Thymus (tissue), 11 donors: Measurements from ENCODE around the gene CNGB1. TPM values are rescaled to one million over a fixed set of nuclear protein-coding genes. Genes with fewer than 3 reads are reported as not detected.
"Not testable (repeated sequence)": the region's sequence is repeated elsewhere in the genome, so short reads cannot be mapped to it uniquely, and the experiment has no call there.

ENCODE experiments used
- DNase-seq, 9 donors: peaks; one replicate each; pipeline ENCODE4 v3.0.0-alpha.2; 2013; ENCODE audit warnings: low spot score in 9 of 9, low read depth in 6 of 9, missing footprints in 1 of 9
- H3K27ac ChIP-seq, 2 donors: one replicate each; pipeline ENCODE4 v1.5.1; 2013; ENCODE audit warnings: control low read depth in 1 of 2, low read depth in 1 of 2, low read length in 1 of 2, mild to moderate bottlenecking in 1 of 2, moderate library complexity in 1 of 2
- H3K27me3 ChIP-seq, 2 donors: one replicate each; pipeline ENCODE4 v1.5.1; 2013; ENCODE audit warnings: low read length in 1 of 2; ENCODE audit not compliant: control insufficient read depth in 2 of 2, insufficient read depth in 1 of 2
- H3K36me3 ChIP-seq, 2 donors: one replicate each; pipeline ENCODE4 v1.5.1; 2013; ENCODE audit warnings: low read length in 1 of 2, mild to moderate bottlenecking in 1 of 2, moderate library complexity in 1 of 2; ENCODE audit not compliant: control insufficient read depth in 2 of 2, insufficient read depth in 2 of 2
- H3K4me1 ChIP-seq, 2 donors: one replicate each; pipeline ENCODE4 v1.5.1; 2013; ENCODE audit warnings: low read length in 2 of 2; ENCODE audit not compliant: control insufficient read depth in 2 of 2, insufficient read depth in 2 of 2
- H3K4me3 ChIP-seq, 2 donors: one replicate each; pipeline ENCODE4 v1.5.1; 2013; ENCODE audit warnings: low read length in 2 of 2, control low read depth in 1 of 2, mild to moderate bottlenecking in 1 of 2
- H3K9me3 ChIP-seq, 2 donors: one replicate each; pipeline ENCODE4 v1.5.1; 2013; ENCODE audit warnings: low read length in 1 of 2, mild to moderate bottlenecking in 1 of 2; ENCODE audit not compliant: control insufficient read depth in 2 of 2, insufficient read depth in 1 of 2
- WGBS: extraction: QIAGEN DNeasy Blood & Tissue Kit; methylation state at CpG from one replicate; pipeline ENCODE4 v1.1.7; 2013; 5-methylcytosine and 5-hydroxymethylcytosine counted together
- polyA plus RNA-seq: library from polyadenylated mRNA; stranded (reverse); fragments of 200-250 nt; gene quantifications from one replicate; pipeline ENCODE4 v1.2.3, GENCODE V29; 2013
- total RNA-seq: library from RNA; stranded (reverse); fragments of 120-200 nt; gene quantifications from one replicate; pipeline ENCODE4 v1.2.4, GENCODE V29; 2013
- donor health status: healthy.

CNGB1 gene
- total and polyA plus RNA-seq, 2 donors = 0.19 to 0.43 TPM

- not testable (repeated sequence) for H3K27ac ChIP-seq, H3K27me3 ChIP-seq, H3K4me3 ChIP-seq, H3K9me3 ChIP-seq, H3K36me3 ChIP-seq, DNase-seq
- H3K4me1 ChIP-seq = peaks cover 0 to 11% of the 10 kb centered on the region in 2 donors
- WGBS = 75% methylated on average over 6 of the region's 6 CpGs
Measured at GRCh38 chr16:57846931-57847330, 124.0 kb downstream of the CNGB1 start.

GRCh38 chr16:57846078-57846697 lies 124.7 kb downstream of the CNGB1 start:
- peak in 5 of 9 donors; percentile 2 to 63 (median 25) for DNase-seq
- no peak overlapping the region for H3K27ac ChIP-seq
- peaks cover 0 to 11% of the 10 kb centered on the region in 2 donors for H3K4me1 ChIP-seq
- H3K9me3 ChIP-seq = no peaks in the 10 kb centered on the region
- H3K27me3 ChIP-seq = no peaks in the 10 kb centered on the region
- WGBS = 73% methylated on average over 9 of the region's 9 CpGs
- no peak overlapping the region for H3K4me3 ChIP-seq
- no peaks in the 10 kb centered on the region for H3K36me3 ChIP-seq

- H3K27ac ChIP-seq = no peak overlapping the region
- 89% methylated on average over 8 of the region's 8 CpGs for WGBS
- H3K9me3 ChIP-seq = no peaks in the 10 kb centered on the region
- DNase-seq = no peak
- H3K36me3 ChIP-seq = no peaks in the 10 kb centered on the region
- peaks cover 0 to 11% of the 10 kb centered on the region in 2 donors for H3K4me1 ChIP-seq
- no peaks in the 10 kb centered on the region for H3K27me3 ChIP-seq
- no peak overlapping the region for H3K4me3 ChIP-seq
Measured at GRCh38 chr16:57845115-57845514, 125.8 kb downstream of the CNGB1 start.

GRCh38 chr16:57844416-57845030 lies 126.4 kb downstream of the CNGB1 start:
- Histone ChIP-seq H3K27ac (no peak overlapping the region), H3K36me3 (no peaks in the 10 kb centered on the region), H3K27me3 (no peaks in the 10 kb centered on the region), H3K9me3 (no peaks in the 10 kb centered on the region), H3K4me1 (peaks cover 0 to 11% of the 10 kb centered on the region in 2 donors), H3K4me3 (no peak overlapping the region)
- no peak for DNase-seq
- WGBS = 97% methylated on average over 10 of the region's 10 CpGs

GRCh38 chr16:57843400-57843799 lies 127.5 kb downstream of the CNGB1 start:
- no peak for DNase-seq
- WGBS = 96% methylated on average over 1 of the region's 1 CpG
- no peak overlapping the region for H3K27ac ChIP-seq
- no peaks in the 10 kb centered on the region for H3K36me3 ChIP-seq
- no peak overlapping the region for H3K4me3 ChIP-seq
- H3K27me3 ChIP-seq = no peaks in the 10 kb centered on the region
- H3K4me1 ChIP-seq = peaks cover 0 to 11% of the 10 kb centered on the region in 2 donors
- H3K9me3 ChIP-seq = no peaks in the 10 kb centered on the region

GRCh38 chr16:57842601-57843000 lies 128.3 kb downstream of the CNGB1 start:
- Histone ChIP-seq H3K4me1 (peaks cover 0 to 11% of the 10 kb centered on the region in 2 donors), H3K36me3 (no peaks in the 10 kb centered on the region), H3K4me3 (no peak overlapping the region), H3K27me3 (no peaks in the 10 kb centered on the region), H3K9me3 (no peaks in the 10 kb centered on the region), H3K27ac (no peak overlapping the region)
- no peak for DNase-seq
- 97% methylated on average over 5 of the region's 5 CpGs for WGBS

GRCh38 chr16:57840833-57841232 lies 130.1 kb downstream of the CNGB1 start:
- no peak for DNase-seq

GRCh38 chr16:57838161-57838560 lies 132.8 kb downstream of the CNGB1 start:
- H3K4me1 ChIP-seq = no peaks in the 10 kb centered on the region
- no peaks in the 10 kb centered on the region for H3K27me3 ChIP-seq
- H3K36me3 ChIP-seq = no peaks in the 10 kb centered on the region
- no peak overlapping the region for H3K4me3 ChIP-seq
- H3K27ac ChIP-seq = no peak overlapping the region
- no peak for DNase-seq
- H3K9me3 ChIP-seq = no peaks in the 10 kb centered on the region
- 92% methylated on average over 13 of the region's 13 CpGs for WGBS

More at GRCh38 chr16:57840833-57841232, 130.1 kb downstream of the CNGB1 start:
- Histone ChIP-seq H3K4me3 (no peak overlapping the region), H3K4me1 (peaks cover 0 to 2% of the 10 kb centered on the region in 2 donors), H3K27me3 (no peaks in the 10 kb centered on the region), H3K9me3 (no peaks in the 10 kb centered on the region), H3K27ac (no peak overlapping the region), H3K36me3 (no peaks in the 10 kb centered on the region)
- WGBS = 94% methylated on average over 8 of the region's 8 CpGs

- Histone ChIP-seq H3K27ac (no peak overlapping the region), H3K9me3 (no peaks in the 10 kb centered on the region), H3K4me1 (no peaks in the 10 kb centered on the region), H3K27me3 (no peaks in the 10 kb centered on the region), H3K4me3 (no peak overlapping the region), H3K36me3 (no peaks in the 10 kb centered on the region)
- WGBS = 94% methylated on average over 10 of the region's 10 CpGs
- no peak for DNase-seq
Measured at GRCh38 chr16:57837305-57838125, 133.4 kb downstream of the CNGB1 start.
